Hindlimb muscle (tissue), 1 donor: ENCODE results near the gene B3GALT6. TPM values are rescaled to one million over a fixed set of nuclear protein-coding genes. Genes with fewer than 3 reads are reported as not detected.
"Not testable (repeated sequence)": the region's sequence is repeated elsewhere in the genome, so short reads cannot be mapped to it uniquely, and the experiment has no call there.

ENCODE experiments used
- DNase-seq: peaks from one replicate; pipeline ENCODE4 v3.0.0-alpha.2; 2013
- polyA plus RNA-seq: library from polyadenylated mRNA; unstranded; fragments of 120-200 nt; gene quantifications from one replicate; pipeline ENCODE4 v1.2.1, GENCODE V29; 2013; ENCODE audit not compliant: insufficient read length

Gene B3GALT6
- polyA plus RNA-seq, 1 donor = 20.0 TPM

DNA sequence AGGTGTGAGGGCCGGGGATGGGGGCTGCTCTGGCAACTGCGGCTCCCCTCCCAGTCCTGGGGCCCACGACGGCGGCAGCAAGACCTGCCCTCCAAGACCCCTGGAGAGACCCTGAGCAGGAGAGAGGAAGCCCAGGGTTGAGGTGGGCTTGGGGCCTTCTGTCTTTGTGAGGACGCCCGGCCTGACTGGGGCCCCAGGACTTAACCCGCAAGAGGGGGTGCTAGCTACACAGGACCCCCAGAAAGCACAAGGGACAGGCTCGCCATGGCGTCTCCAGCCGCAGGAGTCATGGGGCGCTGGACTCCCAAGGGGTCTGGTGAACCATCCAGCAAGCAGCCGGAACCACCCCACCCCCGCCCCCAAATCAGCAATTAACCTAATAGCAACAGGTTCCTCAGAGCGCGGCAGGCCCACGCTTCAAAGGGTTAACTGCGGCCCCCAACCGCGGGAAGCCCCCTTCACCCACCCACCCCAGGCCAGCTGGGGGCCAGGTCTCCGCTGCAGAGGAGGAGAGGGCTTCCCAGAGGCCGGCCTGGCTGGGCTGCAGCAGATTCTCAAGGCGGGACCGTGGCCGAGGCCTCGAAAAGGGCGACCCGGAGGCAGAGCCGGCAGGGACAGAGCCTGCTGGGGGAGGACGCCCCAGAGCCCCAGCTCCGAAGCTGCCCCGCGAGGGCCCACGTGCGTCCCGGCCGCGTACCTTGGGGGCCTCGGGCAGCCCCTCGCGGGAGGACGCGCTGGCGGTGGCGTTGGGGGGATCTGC lies 14.0 kb downstream of the B3GALT6 start:
- no peak for DNase-seq

DNA sequence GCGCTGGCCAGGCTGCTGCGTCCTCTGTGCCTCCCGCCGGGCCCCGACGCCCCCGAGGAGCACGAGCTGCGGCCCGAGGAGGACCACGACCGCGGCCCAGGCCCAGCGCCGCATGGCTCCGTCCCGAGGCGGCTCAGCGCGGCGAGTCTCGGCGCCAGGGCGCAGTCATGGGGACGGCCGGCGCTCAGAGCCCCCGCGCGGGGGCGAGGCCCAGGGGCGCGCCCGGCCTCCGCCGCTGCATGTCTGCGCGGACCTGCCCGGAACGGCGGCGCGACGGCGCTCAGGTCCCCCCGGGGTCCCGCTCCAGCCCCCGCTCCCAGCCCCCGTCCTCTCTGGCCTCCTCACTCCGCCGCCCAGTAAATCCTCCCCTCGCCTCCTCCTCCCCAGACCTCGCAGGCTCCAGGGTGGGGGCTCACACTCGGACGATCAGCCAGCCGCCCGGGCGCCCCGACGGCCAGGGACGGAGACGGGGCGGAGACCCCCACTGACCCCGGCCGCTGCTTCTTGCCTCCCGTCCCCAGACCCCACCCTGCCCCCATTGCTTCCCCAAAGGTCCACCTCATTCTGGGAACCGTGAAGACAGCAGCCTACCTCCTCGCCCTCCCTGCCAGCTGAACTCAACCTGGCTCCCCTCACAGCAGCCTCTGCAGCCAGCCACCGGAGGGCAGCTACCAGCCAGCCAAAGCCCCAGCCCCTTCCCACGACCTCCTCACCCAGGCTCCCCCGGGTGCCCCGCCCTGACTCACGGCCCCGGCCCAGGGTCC lies 14.7 kb downstream of the B3GALT6 start, which contains the start of gene C1QTNF12:
TSS of gene C1QTNF12 (minus strand) at position 146 of the 764 bp plus-strand sequence. CDS start at position 114, 32 bp downstream.
- no peak for DNase-seq

DNA sequence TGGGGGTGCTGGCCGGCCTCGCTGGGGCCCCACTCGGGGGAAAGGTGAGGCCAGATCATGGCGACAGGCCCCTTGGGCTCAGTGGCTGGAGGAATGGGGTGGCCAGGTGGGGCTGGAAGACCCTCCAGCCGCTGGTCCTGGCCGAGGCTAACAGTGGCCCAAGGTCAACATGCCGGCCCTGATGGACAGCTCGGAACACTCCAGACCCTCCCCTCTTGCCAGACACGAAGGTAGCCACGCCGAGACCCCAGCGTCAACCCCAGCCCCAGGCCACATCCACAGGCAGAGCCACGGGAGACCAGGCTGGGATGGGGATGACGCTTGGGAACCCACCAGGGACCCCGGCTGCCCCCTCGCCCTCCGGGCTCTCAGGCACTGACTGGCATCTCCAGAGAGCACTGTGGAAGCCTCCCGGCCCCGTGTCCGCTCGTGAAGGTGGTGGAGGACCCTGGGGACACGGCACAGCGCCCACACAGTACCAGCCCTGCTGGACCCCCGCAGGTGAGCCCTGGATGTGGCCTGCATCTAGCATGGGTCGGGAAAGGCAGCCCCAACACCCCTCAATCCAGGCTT lies 15.4 kb downstream of the B3GALT6 start:
- DNase-seq = no peak

DNA sequence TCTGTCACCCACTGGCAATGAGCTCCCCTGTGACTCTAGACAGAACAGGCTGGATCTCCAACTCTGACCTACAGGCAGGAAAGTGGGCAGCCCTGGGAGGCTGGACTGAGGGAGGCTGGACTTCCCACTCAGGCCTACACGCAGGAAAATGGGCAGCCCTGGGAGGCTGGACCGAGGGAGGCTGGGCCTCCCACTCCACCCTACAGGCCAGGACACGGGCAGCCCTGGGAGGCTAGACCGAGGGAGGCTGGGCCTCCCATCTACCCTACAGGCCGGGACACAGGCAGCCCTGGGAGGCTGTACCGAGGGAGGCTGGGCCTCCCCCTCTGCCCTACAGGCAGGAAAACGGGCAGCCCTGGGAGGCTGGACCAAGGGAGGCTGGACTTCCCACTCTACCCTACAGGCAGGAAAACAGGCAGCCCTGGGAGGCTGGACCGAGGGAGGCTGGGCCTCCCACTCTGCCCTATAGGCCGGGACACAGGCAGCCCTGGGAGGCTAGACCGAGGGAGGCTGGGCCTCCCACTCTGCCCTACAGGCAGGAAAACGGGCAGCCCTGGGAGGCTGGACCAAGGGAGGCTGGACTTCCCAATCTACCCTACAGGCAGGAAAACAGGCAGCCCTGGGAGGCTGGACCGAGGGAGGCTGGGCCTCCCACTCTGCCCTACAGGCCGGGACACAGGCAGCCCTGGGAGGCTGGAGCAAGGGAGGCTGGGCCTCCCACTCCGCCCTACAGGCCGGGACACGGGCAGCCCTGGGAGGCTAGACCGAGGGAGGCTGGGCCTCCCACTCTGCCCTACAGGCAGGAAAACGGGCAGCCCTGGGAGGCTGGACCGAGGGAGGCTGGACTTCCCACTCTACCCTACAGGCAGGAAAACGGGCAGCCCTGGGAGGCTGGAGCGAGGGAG lies 16.2 kb downstream of the B3GALT6 start:
- DNase-seq = not testable (repeated sequence)

- no peak for DNase-seq
Measured at GRCh38 chr1:1250786-1251284, 18.8 kb downstream of the B3GALT6 start.

DNA sequence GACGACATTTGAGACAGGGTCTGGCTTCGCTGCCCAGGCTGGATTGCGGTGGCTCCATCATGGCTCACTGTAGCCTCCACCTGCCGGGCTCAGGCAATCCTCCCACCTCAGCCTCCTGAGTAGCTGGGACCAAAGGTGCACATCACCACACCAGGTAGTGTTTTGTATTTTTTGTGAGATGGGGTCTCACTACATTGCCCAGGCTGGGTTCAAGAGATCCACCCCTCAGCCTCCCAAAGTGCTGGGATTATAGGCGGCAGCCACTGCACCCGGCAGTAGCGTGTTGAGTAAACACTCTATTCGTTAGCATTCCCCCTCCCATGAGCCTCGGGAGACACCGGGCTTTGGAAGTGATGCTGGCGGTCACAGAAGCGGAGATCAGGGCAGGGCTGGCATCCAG lies 21.3 kb downstream of the B3GALT6 start:
- DNase-seq = no peak

- DNase-seq = no peak
Measured at GRCh38 chr1:1253972-1254666, 22.1 kb downstream of the B3GALT6 start.

DNA sequence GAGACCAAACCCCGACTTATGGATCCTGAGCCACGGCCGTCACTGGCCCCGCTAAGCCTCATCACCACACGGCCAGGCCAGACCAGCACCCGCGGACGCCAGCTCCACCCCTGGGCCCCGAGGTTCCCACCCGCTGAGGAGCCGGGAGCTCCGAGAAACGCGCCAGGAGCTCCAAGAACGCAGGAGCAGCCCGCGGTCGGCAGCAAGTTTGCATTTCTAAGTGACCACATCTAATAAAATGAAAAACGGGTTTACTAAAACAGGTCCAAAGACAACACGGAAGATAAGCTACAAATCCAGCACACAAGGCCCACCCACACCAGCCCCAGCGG lies 22.6 kb downstream of the B3GALT6 start:
- DNase-seq = no peak

DNA sequence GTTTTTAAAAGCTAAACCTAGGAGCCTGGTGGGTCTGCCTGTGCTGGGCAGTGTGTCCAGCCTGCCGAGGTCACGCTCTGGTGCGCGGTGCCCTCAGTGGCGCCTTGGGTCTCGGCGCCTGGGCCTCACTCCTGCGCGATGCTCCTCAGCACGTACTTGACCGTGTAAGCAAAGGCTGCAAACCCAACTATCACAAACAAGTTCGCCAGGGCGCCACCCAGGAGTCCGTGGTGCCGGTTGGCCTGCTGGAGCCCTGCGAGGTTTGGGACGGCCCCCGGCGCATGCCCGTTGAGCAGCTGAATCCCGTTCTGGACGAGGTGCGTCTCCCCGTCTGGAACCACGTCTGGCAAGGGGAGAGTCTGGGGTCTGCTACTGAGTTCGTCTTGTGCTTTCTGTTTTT lies 23.0 kb downstream of the B3GALT6 start:
- DNase-seq = no peak

DNA sequence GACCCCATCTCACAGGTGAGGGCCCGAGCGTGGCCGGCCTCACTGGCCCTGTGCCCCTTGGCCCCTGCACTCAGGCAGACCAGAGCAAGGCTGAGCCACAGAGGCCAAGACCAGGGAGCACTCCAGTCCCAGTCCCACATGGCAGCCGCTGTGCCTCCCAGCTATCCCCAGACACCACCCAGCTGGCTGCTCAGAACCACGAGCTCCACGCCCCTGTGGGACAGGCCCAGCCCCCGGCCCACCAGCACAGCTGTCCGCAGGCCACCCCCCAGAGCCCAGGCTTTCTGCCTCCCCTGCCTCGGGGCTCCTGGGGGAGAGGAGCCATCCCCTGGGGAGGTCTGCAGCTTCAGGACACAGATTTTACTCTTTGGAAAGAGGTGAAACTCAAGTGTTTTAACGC lies 23.6 kb downstream of the B3GALT6 start:
- DNase-seq = no peak

- DNase-seq = no peak
Measured at GRCh38 chr1:1256956-1257871, 25.2 kb downstream of the B3GALT6 start.

DNA sequence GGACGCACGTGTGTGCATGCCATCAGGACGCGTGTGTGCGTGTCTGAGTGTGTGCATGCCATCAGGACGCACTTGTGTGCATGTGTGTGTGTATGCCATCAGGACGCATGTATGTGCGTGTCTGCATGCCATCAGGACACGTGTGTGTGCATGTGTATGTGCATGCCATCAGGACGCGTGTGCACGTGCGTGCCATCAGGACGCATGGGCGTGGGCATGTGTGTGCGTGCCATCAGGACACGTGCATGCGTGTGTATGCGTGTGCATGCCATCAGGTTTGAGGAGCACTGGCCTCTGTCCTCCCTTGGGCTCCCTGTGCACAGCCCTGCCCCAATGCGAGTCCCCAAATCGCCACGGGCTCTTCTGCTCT lies 27.1 kb downstream of the B3GALT6 start:
- no peak for DNase-seq

GRCh38 chr1:1259540-1259939 lies 27.5 kb downstream of the B3GALT6 start:
- no peak for DNase-seq

DNA sequence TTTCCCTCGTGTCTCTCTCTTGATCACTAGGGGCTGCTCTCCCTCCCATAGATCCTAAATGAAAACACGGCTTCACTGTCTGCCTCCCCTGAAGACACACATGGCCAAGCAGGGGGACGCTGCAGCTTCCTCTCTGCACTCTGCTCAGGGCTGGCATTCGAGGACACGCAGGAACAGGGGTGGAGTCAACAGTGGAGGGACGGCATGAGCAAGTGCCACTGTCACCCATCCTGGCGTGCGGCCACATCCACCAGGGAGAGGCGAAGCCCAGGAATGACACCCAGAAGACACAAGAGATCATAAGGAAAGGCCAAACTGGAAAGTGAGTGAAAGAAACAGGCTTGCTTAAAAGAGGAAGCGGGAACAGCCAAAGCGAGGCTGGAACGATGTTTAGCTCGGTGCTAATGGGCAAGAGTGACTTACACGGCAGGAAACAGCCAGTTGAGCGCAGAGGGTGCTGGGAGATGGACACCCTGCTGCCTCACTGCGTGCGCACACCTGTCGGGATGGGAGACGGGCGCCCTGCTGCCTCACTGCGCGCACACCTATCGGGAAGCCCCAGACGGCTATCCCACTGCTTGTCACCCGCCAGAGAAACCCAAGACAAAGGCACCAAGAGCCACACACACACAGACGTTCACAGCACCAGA lies 28.0 kb downstream of the B3GALT6 start:
- no peak for DNase-seq

- no peak for DNase-seq
Measured at GRCh38 chr1:1260843-1261560, 29.0 kb downstream of the B3GALT6 start.

GRCh38 chr1:1262071-1262470 lies 30.0 kb downstream of the B3GALT6 start:
- no peak for DNase-seq

DNA sequence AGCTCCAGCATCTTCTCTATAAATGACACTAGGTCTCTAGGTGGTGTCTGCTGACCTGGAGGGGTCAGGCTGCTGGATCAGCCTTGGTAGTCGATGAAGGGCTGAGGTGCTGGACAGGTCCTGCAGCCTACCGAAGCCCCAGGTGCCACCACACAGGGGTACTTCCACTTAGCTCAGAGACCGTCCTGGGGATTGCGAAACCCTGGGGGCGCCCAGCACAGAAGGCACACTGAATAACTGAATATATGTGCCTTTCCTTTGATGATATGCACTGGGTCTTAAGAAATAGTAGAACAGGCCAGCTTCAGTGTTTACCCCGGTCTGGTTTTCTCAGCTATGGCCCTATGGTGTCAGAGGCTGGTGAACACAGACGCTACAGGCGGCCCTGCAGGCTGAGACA lies 30.7 kb downstream of the B3GALT6 start:
- no peak for DNase-seq

DNA sequence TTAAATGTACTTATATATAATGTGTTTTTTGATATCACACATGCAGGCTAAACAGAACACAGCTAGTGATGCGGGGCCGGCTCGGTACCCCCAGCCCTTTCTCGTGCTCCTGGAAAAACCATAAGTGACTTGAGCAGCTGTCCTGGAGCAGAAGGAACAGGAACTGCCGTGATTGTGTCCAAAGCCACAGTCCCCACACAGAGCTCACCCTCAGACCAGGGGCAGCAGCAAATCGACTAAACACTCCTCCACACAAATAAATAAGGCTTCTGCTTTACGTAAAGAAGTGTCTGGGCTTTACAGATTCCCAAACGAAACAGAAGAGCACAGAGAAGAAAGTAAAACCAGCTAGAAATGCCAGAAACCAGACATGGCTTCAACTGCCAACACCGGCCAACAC lies 32.0 kb downstream of the B3GALT6 start:
- no peak for DNase-seq

GRCh38 chr1:1264868-1265272 lies 32.8 kb downstream of the B3GALT6 start:
- DNase-seq = no peak
